H1 (cell line): ENCODE results near the gene CPNE4. TPM values are rescaled to one million over a fixed set of nuclear protein-coding genes. Genes with fewer than 3 reads are reported as not detected.

Source experiments
- CTCF ChIA-PET: fragments of 300-600 bp; sonication (Branson Sonifier 250); formaldehyde crosslinking; loops from one replicate; lab custom pipeline; 2021; ENCODE audit not compliant: partially characterized antibody; lab: Charles Lee
- POLR2A ChIA-PET: fragments of 300-600 bp; sonication (Branson Sonifier 250); formaldehyde crosslinking; loops from one replicate; lab custom pipeline; 2021; ENCODE audit warnings: inconsistent platforms; ENCODE audit not compliant: partially characterized antibody; lab: Charles Lee
- DNase-seq, 2 experiments: peaks; one replicate each; pipeline versions ENCODE4 v3.0.0 to v3.0.0-alpha.2; 2010 to 2022; ENCODE audit warnings: low spot score in 2 of 2, low read depth in 1 of 2, mixed read lengths in 1 of 2
- FAIRE-seq: peaks from 2 replicates; lab custom pipeline; 2011; peaks lifted over from hg19 to GRCh38; lab: Jason Lieb, UNC
- H2AFZ ChIP-seq: 2 replicates; pipeline ENCODE4 v1.8.1; 2012; ENCODE audit warnings: low read length, inconsistent platforms
- H2AK5ac ChIP-seq: 2 replicates; pipeline ENCODE4 v1.6.1; 2013; ENCODE audit warnings: low read depth, low read length
- H2BK120ac ChIP-seq: replicated peaks from 2 replicates; pipeline ENCODE3; 2013; ENCODE audit warnings: low read depth, low read length, inconsistent platforms
- H2BK12ac ChIP-seq: 2 replicates; pipeline ENCODE4 v1.6.1; 2013; ENCODE audit warnings: low read depth, low read length
- H2BK15ac ChIP-seq: 2 replicates; pipeline ENCODE4 v1.6.1; 2013; ENCODE audit warnings: low read length
- H2BK20ac ChIP-seq: 2 replicates; pipeline ENCODE4 v1.6.1; 2013; ENCODE audit warnings: low read length
- H2BK5ac ChIP-seq: 2 replicates; pipeline ENCODE4 v1.6.1; 2013; ENCODE audit warnings: low read depth, low read length
- H3K14ac ChIP-seq: 2 replicates; pipeline ENCODE4 v1.6.1; 2013; ENCODE audit warnings: inconsistent platforms; ENCODE audit not compliant: insufficient read length
- H3K18ac ChIP-seq: 2 replicates; pipeline ENCODE4 v1.6.1; 2013; ENCODE audit warnings: low read length; ENCODE audit errors: extremely low read depth
- H3K23ac ChIP-seq: 2 replicates; pipeline ENCODE4 v1.6.1; 2013; ENCODE audit warnings: inconsistent platforms; ENCODE audit not compliant: insufficient read length
- H3K23me2 ChIP-seq: 2 replicates; pipeline ENCODE4 v1.6.1; 2013; ENCODE audit warnings: low read depth, low read length
- H3K27ac ChIP-seq: 2 replicates; pipeline ENCODE4 v1.6.1; 2011; ENCODE audit warnings: low read depth, low read length, inconsistent platforms
- H3K27me3 ChIP-seq, 4 experiments: replicated peaks in 1 of 4; 1 replicate in 1 of 4; 2 replicates in 3 of 4; pipeline versions ENCODE4 v1.6.1 to v1.8.1; 2011 to 2013; ENCODE audit warnings: low read length in 3 of 4, mild to moderate bottlenecking in 3 of 4, inconsistent platforms in 2 of 4, mixed read lengths in 2 of 4, moderate library complexity in 1 of 4; ENCODE audit not compliant: control insufficient read depth in 3 of 4, insufficient read depth in 3 of 4; ENCODE audit errors: extremely low read depth in 1 of 4
- H3K36me3 ChIP-seq, 4 experiments: 2 replicates each; pipeline versions ENCODE4 v1.6.1 to v1.8.1; 2011 to 2013; ENCODE audit warnings: mild to moderate bottlenecking in 4 of 4, low read length in 3 of 4, moderate library complexity in 2 of 4, control low read depth in 1 of 4, inconsistent platforms in 1 of 4; ENCODE audit not compliant: insufficient read depth in 4 of 4, control insufficient read depth in 2 of 4
- H3K4ac ChIP-seq: replicated peaks from 2 replicates; pipeline ENCODE3; 2013; ENCODE audit warnings: low read length, low read depth, mixed read lengths, inconsistent platforms; ENCODE audit not compliant: insufficient read length
- H3K4me1 ChIP-seq, 4 experiments: replicated peaks in 1 of 4; 1 replicate in 1 of 4; 2 replicates in 3 of 4; pipeline versions ENCODE4 v1.6.1 to v1.8.1; 2011 to 2013; ENCODE audit warnings: low read length in 3 of 4, inconsistent platforms in 2 of 4, mixed read lengths in 1 of 4; ENCODE audit not compliant: insufficient read depth in 4 of 4, control insufficient read depth in 3 of 4
- H3K4me2 ChIP-seq, 2 experiments: 2 replicates each; pipeline versions ENCODE4 v1.6.1 to v1.8.1; 2011 to 2013; ENCODE audit warnings: low read depth in 2 of 2, low read length in 2 of 2, control low read depth in 1 of 2, inconsistent platforms in 1 of 2, mild to moderate bottlenecking in 1 of 2; ENCODE audit not compliant: insufficient read depth in 1 of 2
- H3K4me3 ChIP-seq, 4 experiments: fragments of 200-600, 300-600 bp in 1 of 4; sonication (generic), shearing (Covaris generic), sonication (Bioruptor Twin) in 1 of 4; 2 replicates each; pipeline versions ENCODE4 v1.5.1 to v1.8.1; 2011 to 2016; ENCODE audit warnings: low read length in 4 of 4, low read depth in 3 of 4, control low read depth in 2 of 4, inconsistent platforms in 2 of 4, mild to moderate bottlenecking in 2 of 4, mixed read lengths in 1 of 4, moderate library complexity in 1 of 4; ENCODE audit not compliant: insufficient read depth in 2 of 4; ENCODE audit errors: extremely low read depth in 1 of 4
- H3K56ac ChIP-seq: replicated peaks from 2 replicates; pipeline ENCODE3; 2013; ENCODE audit warnings: low read depth, mild to moderate bottlenecking, mixed read lengths, low read length, inconsistent platforms; ENCODE audit not compliant: insufficient read length
- H3K79me1 ChIP-seq: 2 replicates; pipeline ENCODE4 v1.6.1; 2013; ENCODE audit warnings: low read depth, low read length, control low read depth
- H3K79me2 ChIP-seq, 2 experiments: 2 replicates each; pipeline versions ENCODE4 v1.6.1 to v1.8.1; 2012 to 2013; ENCODE audit warnings: low read length in 2 of 2, mild to moderate bottlenecking in 2 of 2, inconsistent platforms in 1 of 2; ENCODE audit not compliant: insufficient read depth in 2 of 2, control insufficient read depth in 1 of 2
- H3K9ac ChIP-seq, 4 experiments: replicated peaks in 1 of 4; 1 replicate in 1 of 4; 2 replicates in 3 of 4; pipeline versions ENCODE4 v1.6.1 to v1.8.1; 2011 to 2013; ENCODE audit warnings: low read depth in 3 of 4, low read length in 3 of 4, control low read depth in 2 of 4, mild to moderate bottlenecking in 2 of 4, moderate library complexity in 2 of 4, inconsistent platforms in 1 of 4; ENCODE audit errors: extremely low read depth in 1 of 4
- H3K9me3 ChIP-seq, 2 experiments: 2 replicates each; pipeline versions ENCODE4 v1.6.1 to v1.8.1; 2012 to 2013; ENCODE audit warnings: mild to moderate bottlenecking in 2 of 2, moderate library complexity in 2 of 2, control low read depth in 1 of 2, inconsistent platforms in 1 of 2, low read depth in 1 of 2, low read length in 1 of 2, mixed read lengths in 1 of 2; ENCODE audit not compliant: insufficient read depth in 2 of 2
- H4K20me1 ChIP-seq, 2 experiments: replicated peaks in 1 of 2; 2 replicates each; pipeline versions ENCODE3 to v1.8.1; 2011 to 2013; ENCODE audit warnings: inconsistent platforms in 2 of 2, low read length in 2 of 2, mild to moderate bottlenecking in 1 of 2; ENCODE audit not compliant: insufficient read depth in 2 of 2, control insufficient read depth in 1 of 2
- H4K5ac ChIP-seq: 2 replicates; pipeline ENCODE4 v1.6.1; 2013; ENCODE audit warnings: low read length, low read depth, mixed read lengths, inconsistent platforms; ENCODE audit not compliant: insufficient read length
- H4K8ac ChIP-seq: 2 replicates; pipeline ENCODE4 v1.8.0; 2013; ENCODE audit warnings: mild to moderate bottlenecking, moderate library complexity, low read length, inconsistent platforms; ENCODE audit not compliant: insufficient read depth; ENCODE audit errors: extremely low read depth
- H4K91ac ChIP-seq: replicated peaks from 2 replicates; pipeline ENCODE3; 2013; ENCODE audit warnings: low read length, mixed read lengths, inconsistent platforms; ENCODE audit not compliant: insufficient read length
- ATF3 ChIP-seq: IDR thresholded peaks from 2 replicates; pipeline ENCODE4 v1.6.1; 2011; ENCODE audit warnings: low read depth, mild to moderate bottlenecking, low read length; ENCODE audit not compliant: insufficient read depth
- CBX8 ChIP-seq: fragments of 300-800, 300-1000 bp; sonication (generic); IDR thresholded peaks from 2 replicates; pipeline ENCODE4 v1.7.1; 2016; ENCODE audit warnings: low read depth, low read length, borderline replicate concordance
- CEBPB ChIP-seq: IDR thresholded peaks from 2 replicates; pipeline ENCODE4 v1.6.1; 2012; ENCODE audit warnings: low read depth, low read length
- CTBP2 ChIP-seq: IDR thresholded peaks from 2 replicates; pipeline ENCODE4 v1.7.0; 2011; ENCODE audit warnings: borderline replicate concordance, mild to moderate bottlenecking, moderate library complexity, mixed read lengths, low read length; ENCODE audit not compliant: insufficient read depth, insufficient read length
- EGR1 ChIP-seq: IDR thresholded peaks from 2 replicates; pipeline ENCODE4 v1.6.1; 2011; ENCODE audit warnings: low read depth, low read length, borderline replicate concordance
- EP300 ChIP-seq, 2 experiments: IDR thresholded peaks; 1 replicate in 1 of 2; 2 replicates in 1 of 2; pipeline ENCODE4 v1.6.1; 2011 to 2012; ENCODE audit warnings: low read depth in 2 of 2, low read length in 2 of 2, mild to moderate bottlenecking in 2 of 2, borderline replicate concordance in 1 of 2, inconsistent platforms in 1 of 2, moderate library complexity in 1 of 2
- GTF2F1 ChIP-seq: IDR thresholded peaks from 2 replicates; pipeline ENCODE4 v1.6.1; 2012; ENCODE audit warnings: low read depth, low read length, improper control_type of control experiment, borderline replicate concordance
- NANOG ChIP-seq: IDR thresholded peaks from 2 replicates; pipeline ENCODE4 v1.6.1; 2011; ENCODE audit warnings: low read length, low read depth, mild to moderate bottlenecking, inconsistent platforms; ENCODE audit not compliant: insufficient read depth, poor library complexity, severe bottlenecking
- POLR2A ChIP-seq, 2 experiments: IDR thresholded peaks; 1 replicate in 1 of 2; 2 replicates in 1 of 2; pipeline ENCODE4 v1.6.1; 2011; ENCODE audit warnings: low read depth in 2 of 2, low read length in 2 of 2, mild to moderate bottlenecking in 2 of 2; ENCODE audit errors: control extremely low read depth in 1 of 2
- TBP ChIP-seq: IDR thresholded peaks from 2 replicates; pipeline ENCODE4 v1.6.1; 2011; ENCODE audit warnings: low read depth, low read length, improper control_type of control experiment
- YY1 ChIP-seq: IDR thresholded peaks from 2 replicates; pipeline ENCODE4 v1.6.1; 2011; ENCODE audit warnings: low read depth, mild to moderate bottlenecking, low read length
- WGBS, 2 experiments: shearing (Covaris generic) in 1 of 2; methylation state at CpG; one replicate each; pipeline versions ENCODE4 v1.1.6 to v1.1.7; 2013 to 2015; ENCODE audit warnings: low lambda C conversion rate in 2 of 2, mixed read lengths in 2 of 2, inconsistent platforms in 1 of 2, low coverage in 1 of 2, missing lambda C conversion rate in 1 of 2; ENCODE audit not compliant: insufficient replicate concordance in 2 of 2, insufficient coverage in 1 of 2, insufficient read length in 1 of 2; ENCODE audit errors: extremely low coverage in 1 of 2, missing lambda C conversion rate in 1 of 2; 5-methylcytosine and 5-hydroxymethylcytosine counted together
- polyA plus RNA-seq, 7 experiments: library from polyadenylated mRNA; depleted of rRNA in 3 of 7; stranded (reverse) in 5 of 7; unstranded in 2 of 7; fragments of >200 nt in 5 of 7; fragments of 200-250 nt in 2 of 7; gene quantifications; 1 replicate in 5 of 7; 2 replicates in 1 of 7; 4 replicates in 1 of 7; pipeline versions ENCODE4 v1.2.1 to v1.2.3, GENCODE V29; 2011 to 2013; ENCODE audit warnings: missing spikeins in 2 of 7, mixed read lengths in 2 of 7
- total RNA-seq: library from RNA; stranded (reverse); fragmentation: NEBNext Ultra II Directional; extraction: Animal tissue kit (Norgen Biotek cat#: 25700); gene quantifications from 2 replicates; pipeline ENCODE4 v1.2.1, GENCODE V29; 2021
- TF ChIP-seq, protein P1 (sequence below): IDR thresholded peaks from 2 replicates; pipeline ENCODE4 v1.6.1; 2011; ENCODE audit warnings: low read length, improper control_type of control experiment

The CPNE4 gene
- total and polyA plus RNA-seq, 2 of the 8 experiments (the other 6 are each of a cell fraction or from before 2014, with no cell fraction given) = 0.82 to 3.8 TPM

DNA sequence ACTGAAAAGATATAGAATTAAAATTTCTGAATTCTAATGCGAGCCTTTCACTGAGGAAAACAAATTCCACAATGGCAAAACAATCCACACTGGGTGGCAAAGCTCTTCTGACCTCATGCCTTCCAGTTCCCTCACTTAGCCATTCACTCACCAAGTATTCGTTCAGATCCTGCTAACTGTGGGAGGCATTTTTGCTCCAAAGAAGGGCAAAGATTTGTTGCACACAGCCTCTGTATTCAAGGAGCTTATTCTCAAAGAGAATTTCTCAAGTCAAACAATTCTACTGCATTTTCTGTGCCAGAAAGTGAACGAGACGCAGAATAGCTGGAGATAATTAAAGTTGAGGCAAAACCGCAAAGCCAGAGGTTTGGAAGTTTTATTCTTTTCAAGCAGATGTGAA lies 77.3 kb downstream of the CPNE4 start:
- Histone ChIP-seq H3K23ac (no peak overlapping the region), H3K4me3 (no peak overlapping the region; a peak in 1 of 8 replicates), H4K91ac (no peak overlapping the region), H3K79me1 (no peaks in the 10 kb centered on the region), H3K36me3 (no peaks in the 10 kb centered on the region), H3K27me3 (no peaks in the 10 kb centered on the region), H3K4me1 (peaks cover 0 to 5% (median 3%) of the 10 kb centered on the region in 4 experiments; a peak in 4 of 7 replicates), H4K8ac (no peak overlapping the region), H3K9me3 (no peaks in the 10 kb centered on the region), H2BK120ac (no peak overlapping the region), H4K5ac (no peak overlapping the region), H4K20me1 (no peaks in the 10 kb centered on the region), H2BK12ac (peak overlapping the region; percentile 82; the same call in 1 of the 2 replicates), H3K79me2 (no peaks in the 10 kb centered on the region), H3K56ac (no peak overlapping the region), H2BK15ac (no peak overlapping the region), H3K9ac (no peak overlapping the region), H2AK5ac (no peak overlapping the region)
- 67% methylated on average over 5 of the region's 5 CpGs; no CpG with 5 or more reads in 1 of the 2 experiments for WGBS, 2 experiments
- no peak for FAIRE-seq
- CTCF ChIA-PET = interaction anchor here (0.8 to 2.0 kb wide), 6 partner anchors 8 to 408 kb away, joined by 3 to 7 read pairs (median 3); no protein-coding TSS in a partner anchor
- TF ChIP-seq EP300 (IDR thresholded peaks at IDR 0.05; ENCODE audit: borderline replicate concordance in 1 of 2, low read depth in 2 of 2, low read length in 2 of 2) (no peak), YY1 (no peak), CEBPB (no peak), EGR1 (no peak), CBX8 (no peak), CTBP2 (no peak), POLR2A (IDR thresholded peaks at IDR 0.05; ENCODE audit: control extremely low read depth in 1 of 2, low read depth in 2 of 2, low read length in 2 of 2) (no peak), NANOG (no peak), TBP (no peak), ATF3 (no peak), GTF2F1 (no peak)
- TF ChIP-seq, protein P1, sequence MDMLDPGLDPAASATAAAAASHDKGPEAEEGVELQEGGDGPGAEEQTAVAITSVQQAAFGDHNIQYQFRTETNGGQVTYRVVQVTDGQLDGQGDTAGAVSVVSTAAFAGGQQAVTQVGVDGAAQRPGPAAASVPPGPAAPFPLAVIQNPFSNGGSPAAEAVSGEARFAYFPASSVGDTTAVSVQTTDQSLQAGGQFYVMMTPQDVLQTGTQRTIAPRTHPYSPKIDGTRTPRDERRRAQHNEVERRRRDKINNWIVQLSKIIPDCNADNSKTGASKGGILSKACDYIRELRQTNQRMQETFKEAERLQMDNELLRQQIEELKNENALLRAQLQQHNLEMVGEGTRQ = no peak
- TF ChIP-seq, all 59 proteins: peak for 0
- no peak overlapping the region for H3K14ac ChIP-seq
- peak overlapping the region; percentile 10 to 59; a peak in 3 of 4 replicates for H3K4me2 ChIP-seq
- no peak overlapping the region for H2AFZ ChIP-seq
- no peak overlapping the region for H3K27ac ChIP-seq
- POLR2A ChIA-PET = interaction anchor here (0.6 to 0.7 kb wide), 2 partner anchors 17 to 19 kb away, joined by 3 read pairs; no protein-coding TSS in a partner anchor
- no peak for DNase-seq
- H2BK20ac ChIP-seq = no peak overlapping the region
- H3K4ac ChIP-seq = no peak overlapping the region
- H3K18ac ChIP-seq = no peak overlapping the region; the same call in 1 of the 2 replicates
- no peaks in the 10 kb centered on the region for H3K23me2 ChIP-seq
- peak overlapping the region; percentile 47; the same call in 1 of the 2 replicates for H2BK5ac ChIP-seq
